CD14-positive monocyte (primary cell): ENCODE data around the gene RNF220. TPM values are rescaled to one million over a fixed set of nuclear protein-coding genes. Genes with fewer than 3 reads are reported as not detected.

ENCODE experiments used
- DNase-seq, 3 donors: peaks; one replicate each; pipeline ENCODE4 v3.0.0-alpha.2; 2011 to 2022
- H2AFZ ChIP-seq: 2 replicates; pipeline ENCODE4 v1.6.0; 2012; ENCODE audit warnings: mild to moderate bottlenecking, low read depth, low read length, inconsistent platforms; ENCODE audit not compliant: insufficient read depth, poor library complexity, severe bottlenecking
- H3K27ac ChIP-seq, 2 donors: 1 replicate in 1 of 2; 2 replicates in 1 of 2; pipeline ENCODE4 v1.5.1; 2012 to 2013; ENCODE audit warnings: low read length in 2 of 2, control low read depth in 1 of 2, inconsistent platforms in 1 of 2, low read depth in 1 of 2, mild to moderate bottlenecking in 1 of 2
- H3K27me3 ChIP-seq, 2 donors: one replicate each; pipeline versions ENCODE4 v1.6.0 to v1.6.1; 2011 to 2013; ENCODE audit warnings: low read length in 2 of 2; ENCODE audit not compliant: control insufficient read depth in 2 of 2, insufficient read depth in 2 of 2
- H3K36me3 ChIP-seq, 2 donors: replicated peaks in 1 of 2; 1 replicate in 1 of 2; 2 replicates in 1 of 2; pipeline versions ENCODE4 v1.5.1 to v1.6.1; 2012 to 2013; ENCODE audit warnings: low read length in 2 of 2, control low read depth in 1 of 2, inconsistent platforms in 1 of 2, mild to moderate bottlenecking in 1 of 2; ENCODE audit not compliant: insufficient read depth in 2 of 2, control insufficient read depth in 1 of 2
- H3K4me1 ChIP-seq, 2 donors: 1 replicate in 1 of 2; 2 replicates in 1 of 2; pipeline versions ENCODE4 v1.5.1 to v1.6.1; 2012 to 2013; ENCODE audit warnings: low read length in 2 of 2, control low read depth in 1 of 2, inconsistent platforms in 1 of 2, mild to moderate bottlenecking in 1 of 2, moderate library complexity in 1 of 2; ENCODE audit not compliant: insufficient read depth in 2 of 2, control insufficient read depth in 1 of 2
- H3K4me2 ChIP-seq: replicated peaks from 2 replicates; pipeline ENCODE3; 2012; ENCODE audit warnings: low read length, moderate library complexity, mild to moderate bottlenecking; ENCODE audit not compliant: poor library complexity, severe bottlenecking; ENCODE audit errors: extremely low read depth
- H3K4me3 ChIP-seq, 3 experiments: fragments of 200-600 bp in 1 of 3; sonication (generic) in 1 of 3; replicated peaks in 1 of 3; 1 replicate in 2 of 3; 2 replicates in 1 of 3; pipeline ENCODE4 v1.5.1; 2011 to 2013; ENCODE audit warnings: low read length in 3 of 3, mild to moderate bottlenecking in 3 of 3, control low read depth in 2 of 3, low read depth in 2 of 3, inconsistent platforms in 1 of 3, moderate library complexity in 1 of 3
- H3K79me2 ChIP-seq: 2 replicates; pipeline ENCODE4 v1.6.0; 2012; ENCODE audit warnings: mild to moderate bottlenecking, control low read depth, inconsistent platforms, low read length, moderate library complexity; ENCODE audit not compliant: insufficient read depth
- H3K9ac ChIP-seq: 2 replicates; pipeline ENCODE4 v1.6.0; 2017; ENCODE audit warnings: low read length, mild to moderate bottlenecking; ENCODE audit not compliant: insufficient read depth, poor library complexity, severe bottlenecking
- H3K9me3 ChIP-seq, 2 donors: replicated peaks in 1 of 2; 1 replicate in 1 of 2; 2 replicates in 1 of 2; pipeline versions ENCODE4 v1.5.1 to v1.6.1; 2012 to 2013; ENCODE audit warnings: low read length in 2 of 2, control low read depth in 1 of 2; ENCODE audit not compliant: control insufficient read depth in 1 of 2, insufficient read depth in 1 of 2
- H4K20me1 ChIP-seq: 2 replicates; pipeline ENCODE4 v1.6.0; 2012; ENCODE audit warnings: mild to moderate bottlenecking, low read length, control low read depth, moderate library complexity; ENCODE audit not compliant: insufficient read depth
- H3K27ac Mint-ChIP-seq, 7 donors: one replicate each; pipeline ENCODE4 v1.8.0; 2020; ENCODE audit warnings: mild to moderate bottlenecking in 7 of 7, mixed read lengths in 7 of 7, moderate library complexity in 6 of 7, inconsistent platforms in 2 of 7
- H3K27me3 Mint-ChIP-seq, 3 donors: one replicate each; pipeline ENCODE4 v1.8.0; 2021 to 2022; ENCODE audit warnings: low read depth in 3 of 3, mild to moderate bottlenecking in 3 of 3, mixed read lengths in 3 of 3, moderate library complexity in 3 of 3, inconsistent platforms in 1 of 3
- H3K36me3 Mint-ChIP-seq, 2 donors: one replicate each; pipeline ENCODE4 v1.8.0; 2020; ENCODE audit warnings: mixed read lengths in 2 of 2, inconsistent platforms in 1 of 2, mild to moderate bottlenecking in 1 of 2
- H3K4me1 Mint-ChIP-seq: one replicate; pipeline ENCODE4 v1.8.0; 2020; ENCODE audit warnings: mild to moderate bottlenecking, mixed read lengths
- H3K4me3 Mint-ChIP-seq, 2 donors: one replicate each; pipeline ENCODE4 v1.8.0; 2020; ENCODE audit warnings: mild to moderate bottlenecking in 2 of 2, mixed read lengths in 2 of 2, moderate library complexity in 1 of 2
- H3K9me3 Mint-ChIP-seq, 7 donors: one replicate each; pipeline ENCODE4 v1.8.0; 2020 to 2022; ENCODE audit warnings: mixed read lengths in 7 of 7, mild to moderate bottlenecking in 6 of 7, moderate library complexity in 6 of 7, inconsistent platforms in 2 of 7
- WGBS: methylation state at CpG from one replicate; pipeline ENCODE4 v1.1.5; 2013; ENCODE audit warnings: missing lambda C conversion rate; ENCODE audit not compliant: insufficient coverage; 5-methylcytosine and 5-hydroxymethylcytosine counted together
- intact Hi-C, 2 donors: fragments of 100-400 bp; cut with micrococcal nuclease; formaldehyde crosslinking; loops; one replicate each; pipeline versions ENCODE4 v1.15.0 to v1.15.1; 2023
- polyA plus RNA-seq, 3 donors: library from polyadenylated mRNA; depleted of rRNA in 1 of 3; unstranded in 2 of 3; stranded (reverse) in 1 of 3; fragments of 300-500 nt in 2 of 3; fragments of >200 nt in 1 of 3; fragmentation: Illumina TruSeq in 2 of 3; gene quantifications; 1 replicate in 2 of 3; 2 replicates in 1 of 3; pipeline ENCODE4 v1.2.3, GENCODE V29; 2012 to 2021
- TF ChIP-seq, protein P1 (sequence below): fragments of 200-600 bp; IDR thresholded peaks from one replicate; pipeline ENCODE4 v1.8.0; 2022; ENCODE audit warnings: antibody characterized with exemption, mild to moderate bottlenecking

The RNF220 gene
- polyA plus RNA-seq, 3 donors = 39.4 to 133 (median 49.4) TPM

DNA sequence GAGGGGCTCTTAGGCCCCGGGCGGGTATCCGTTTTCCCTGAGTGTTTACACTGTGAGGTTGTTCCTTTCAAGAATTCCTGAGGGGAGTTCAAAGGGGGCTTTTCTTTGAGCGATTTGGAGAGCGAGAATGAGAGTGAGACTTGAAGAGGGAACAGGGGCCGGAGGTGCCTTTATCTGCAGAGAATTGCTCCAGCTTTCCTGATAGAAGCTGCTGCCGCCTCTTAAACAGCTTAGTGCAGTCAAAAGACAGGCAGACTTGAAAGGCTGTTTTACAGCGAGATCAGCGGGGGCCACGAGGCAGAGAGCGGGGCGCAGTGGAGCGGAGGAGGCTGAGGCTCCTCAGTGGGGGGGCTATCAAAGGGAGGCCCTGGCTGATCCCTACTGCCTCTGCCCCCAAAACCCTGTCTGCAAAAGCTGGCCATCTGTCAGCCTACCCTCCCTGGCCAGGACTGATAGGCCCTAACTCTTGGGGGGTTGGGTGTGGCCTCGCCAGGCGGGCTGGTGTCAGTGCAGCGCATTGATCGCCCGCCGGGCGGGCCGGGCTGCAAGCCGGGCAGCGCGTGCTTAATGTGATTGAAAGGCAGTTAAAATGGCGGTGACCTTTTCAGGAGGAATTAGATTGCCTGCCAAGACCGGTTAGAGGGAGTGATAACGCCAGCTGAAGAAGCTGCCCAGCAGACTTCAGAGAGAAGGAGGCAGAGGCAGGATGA, 232.8 kb downstream of the RNF220 start:
- Mint-ChIP-seq H3K4me3 (no peak overlapping the region), H3K27me3 (no peaks in the 10 kb centered on the region), H3K9me3 (no peaks in the 10 kb centered on the region), H3K4me1 (peaks cover 17% of the 10 kb centered on the region), H3K27ac (no peak overlapping the region), H3K36me3 (peaks cover 84 to 100% of the 10 kb centered on the region in 2 donors)
- Histone ChIP-seq H3K27me3 (no peaks in the 10 kb centered on the region), H2AFZ (no peak overlapping the region), H3K4me3 (no peak overlapping the region), H3K4me2 (no peak overlapping the region), H3K79me2 (peaks cover 65% of the 10 kb centered on the region), H3K9ac (no peak overlapping the region), H4K20me1 (peaks cover 99% of the 10 kb centered on the region), H3K27ac (no peak overlapping the region), H3K4me1 (peaks cover 11 to 17% of the 10 kb centered on the region in 2 donors), H3K9me3 (no peaks in the 10 kb centered on the region), H3K36me3 (peaks cover 96 to 100% of the 10 kb centered on the region in 2 donors)
- intact Hi-C loops = no loop called here
- TF ChIP-seq, protein P1, sequence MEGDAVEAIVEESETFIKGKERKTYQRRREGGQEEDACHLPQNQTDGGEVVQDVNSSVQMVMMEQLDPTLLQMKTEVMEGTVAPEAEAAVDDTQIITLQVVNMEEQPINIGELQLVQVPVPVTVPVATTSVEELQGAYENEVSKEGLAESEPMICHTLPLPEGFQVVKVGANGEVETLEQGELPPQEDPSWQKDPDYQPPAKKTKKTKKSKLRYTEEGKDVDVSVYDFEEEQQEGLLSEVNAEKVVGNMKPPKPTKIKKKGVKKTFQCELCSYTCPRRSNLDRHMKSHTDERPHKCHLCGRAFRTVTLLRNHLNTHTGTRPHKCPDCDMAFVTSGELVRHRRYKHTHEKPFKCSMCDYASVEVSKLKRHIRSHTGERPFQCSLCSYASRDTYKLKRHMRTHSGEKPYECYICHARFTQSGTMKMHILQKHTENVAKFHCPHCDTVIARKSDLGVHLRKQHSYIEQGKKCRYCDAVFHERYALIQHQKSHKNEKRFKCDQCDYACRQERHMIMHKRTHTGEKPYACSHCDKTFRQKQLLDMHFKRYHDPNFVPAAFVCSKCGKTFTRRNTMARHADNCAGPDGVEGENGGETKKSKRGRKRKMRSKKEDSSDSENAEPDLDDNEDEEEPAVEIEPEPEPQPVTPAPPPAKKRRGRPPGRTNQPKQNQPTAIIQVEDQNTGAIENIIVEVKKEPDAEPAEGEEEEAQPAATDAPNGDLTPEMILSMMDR = no peak
- no peak for DNase-seq
- WGBS = 97% methylated on average over 23 of the region's 27 CpGs

DNA sequence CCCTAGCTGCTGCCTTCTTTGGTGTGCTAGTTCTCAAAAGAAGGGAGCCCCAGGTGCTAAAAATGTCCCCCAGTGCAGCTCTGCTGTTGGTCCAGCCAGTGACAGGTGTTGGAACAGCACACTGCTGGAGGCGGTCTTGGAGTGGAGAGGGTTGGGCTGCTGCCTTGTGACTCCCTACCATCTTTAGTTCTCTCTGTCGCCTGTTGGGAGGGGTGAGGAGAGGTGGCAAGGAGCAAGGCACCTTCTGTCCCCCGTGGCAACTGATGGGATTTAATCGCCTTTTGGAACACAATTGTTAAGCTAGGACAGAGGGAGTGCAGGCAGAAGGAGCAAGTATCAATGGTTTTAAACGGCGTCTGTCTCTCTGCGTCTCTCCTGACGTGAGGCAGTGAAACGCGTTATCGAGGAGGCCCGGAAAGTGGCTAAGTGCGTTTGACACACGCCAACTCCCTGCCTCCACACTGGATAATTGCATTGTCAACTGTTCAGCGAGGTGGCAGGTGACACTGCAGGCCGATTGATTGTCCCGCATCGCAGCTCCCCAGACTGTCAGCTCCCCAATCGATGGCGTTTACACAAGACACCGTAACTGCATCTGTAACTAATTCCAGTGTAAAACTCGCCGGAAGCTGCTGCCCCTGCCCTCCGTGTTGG, 235.3 kb downstream of the RNF220 start:
- WGBS = 96% methylated on average over 20 of the region's 24 CpGs
- H3K4me3 ChIP-seq = no peak overlapping the region
- intact Hi-C loops = no loop called here
- Mint-ChIP-seq H3K27me3 (no peaks in the 10 kb centered on the region), H3K4me3 (no peak overlapping the region), H3K4me1 (peaks cover 3% of the 10 kb centered on the region), H3K27ac (peak overlapping the region in 1 of 7 donors; percentile 49), H3K36me3 (peaks cover 94 to 100% of the 10 kb centered on the region in 2 donors), H3K9me3 (no peaks in the 10 kb centered on the region)
- no peaks in the 10 kb centered on the region for H3K4me1 ChIP-seq
- no peak overlapping the region for H3K9ac ChIP-seq
- H3K27ac ChIP-seq = no peak overlapping the region
- no peak for DNase-seq
- peaks cover 96 to 100% of the 10 kb centered on the region in 2 donors for H3K36me3 ChIP-seq
- no peaks in the 10 kb centered on the region for H3K9me3 ChIP-seq
- peaks cover 51% of the 10 kb centered on the region for H3K79me2 ChIP-seq
- H3K27me3 ChIP-seq = no peaks in the 10 kb centered on the region
- peaks cover 99% of the 10 kb centered on the region for H4K20me1 ChIP-seq
- H2AFZ ChIP-seq = no peak overlapping the region
- TF ChIP-seq, protein P1 = no peak
- no peak overlapping the region for H3K4me2 ChIP-seq
